ENCODE measurements around the gene ESCO1.

Gene ESCO1

GRCh38 chr18:21525916-21526315, 74.6 kb downstream of the ESCO1 start:
- H3K9me2 ChIP-seq (ENCODE audit: low read depth, low read length), result no peaks in the 10 kb centered on the region
- TF ChIP-seq CTCF (IDR thresholded peaks at IDR 0.05; ENCODE audit: low read length) (no peak), EZH2 (IDR thresholded peaks at IDR 0.05; ENCODE audit: borderline replicate concordance, low read length) (no peak)

GRCh38 chr18:21522530-21522929, 78.0 kb downstream of the ESCO1 start:
- no peaks in the 10 kb centered on the region for H3K9me3 ChIP-seq (ENCODE audit: low read length)
- no peak for TF ChIP-seq CTCF (IDR thresholded peaks at IDR 0.05; ENCODE audit: low read length)
- TF ChIP-seq EZH2 (IDR thresholded peaks at IDR 0.05; ENCODE audit: borderline replicate concordance, low read length), result no peak
- no peak overlapping the region for H2AFZ ChIP-seq (ENCODE audit: low read length)
- H3K9me2 ChIP-seq (ENCODE audit: low read depth, low read length), result no peaks in the 10 kb centered on the region
- H3K9ac ChIP-seq (ENCODE audit: low read length), result no peak overlapping the region
- H3K4me1 ChIP-seq (ENCODE audit: insufficient read depth, low read length, severe bottlenecking), result no peaks in the 10 kb centered on the region
- no peaks in the 10 kb centered on the region for H3K27me3 ChIP-seq (ENCODE audit: insufficient read depth, low read length)
- H3K79me2 ChIP-seq (ENCODE audit: insufficient read depth, low read length), result no peaks in the 10 kb centered on the region
- H3K27ac ChIP-seq (ENCODE audit: low read depth, low read length, poor library complexity, severe bottlenecking), result no peak overlapping the region
- H3K36me3 ChIP-seq (ENCODE audit: insufficient read depth, low read length), result peaks cover 43% of the 10 kb centered on the region; the same call in 1 of the 2 replicates
- no peaks in the 10 kb centered on the region for H4K20me1 ChIP-seq (ENCODE audit: insufficient read depth, low read length)
- no peak overlapping the region for H3K4me2 ChIP-seq (ENCODE audit: low read length)
- 0 out of 2 replicates have a peak, but pooled peaks cover 4% of the 10 kb centered on the region for H3F3A ChIP-seq (ENCODE audit: insufficient read depth, low read length)
- no peak overlapping the region for H3K4me3 ChIP-seq (ENCODE audit: low read depth, low read length, poor library complexity, severe bottlenecking)

More at GRCh38 chr18:21525916-21526315, 74.6 kb downstream of the ESCO1 start:
- Histone ChIP-seq H3K4me2 (ENCODE audit: low read length) (no peak overlapping the region), H3K27me3 (ENCODE audit: insufficient read depth, low read length) (no peaks in the 10 kb centered on the region), H3K79me2 (ENCODE audit: insufficient read depth, low read length) (no peaks in the 10 kb centered on the region), H3F3A (ENCODE audit: insufficient read depth, low read length) (0 out of 2 replicates have a peak, but pooled peaks cover 4% of the 10 kb centered on the region), H3K4me1 (ENCODE audit: insufficient read depth, low read length, severe bottlenecking) (no peaks in the 10 kb centered on the region), H3K27ac (ENCODE audit: low read depth, low read length, poor library complexity, severe bottlenecking) (no peak overlapping the region), H4K20me1 (ENCODE audit: insufficient read depth, low read length) (no peaks in the 10 kb centered on the region), H3K36me3 (ENCODE audit: insufficient read depth, low read length) (peaks cover 65% of the 10 kb centered on the region), H3K9me3 (ENCODE audit: low read length) (no peaks in the 10 kb centered on the region), H3K9ac (ENCODE audit: low read length) (no peak overlapping the region), H3K4me3 (ENCODE audit: low read depth, low read length, poor library complexity, severe bottlenecking) (no peak overlapping the region), H2AFZ (ENCODE audit: low read length) (no peak overlapping the region)

- Histone ChIP-seq H4K20me1 (ENCODE audit: insufficient read depth, low read length) (no peaks in the 10 kb centered on the region), H3K4me1 (ENCODE audit: insufficient read depth, low read length, severe bottlenecking) (no peaks in the 10 kb centered on the region), H3K9me2 (ENCODE audit: low read depth, low read length) (no peaks in the 10 kb centered on the region), H3K4me2 (ENCODE audit: low read length) (no peak overlapping the region), H3K4me3 (ENCODE audit: low read depth, low read length, poor library complexity, severe bottlenecking) (no peak overlapping the region), H3K9ac (ENCODE audit: low read length) (no peak overlapping the region), H3K36me3 (ENCODE audit: insufficient read depth, low read length) (peaks cover 4% of the 10 kb centered on the region; the same call in 1 of the 2 replicates), H3F3A (ENCODE audit: insufficient read depth, low read length) (no peaks in the 10 kb centered on the region), H3K9me3 (ENCODE audit: low read length) (no peaks in the 10 kb centered on the region), H3K27me3 (ENCODE audit: insufficient read depth, low read length) (no peaks in the 10 kb centered on the region), H3K79me2 (ENCODE audit: insufficient read depth, low read length) (no peaks in the 10 kb centered on the region), H2AFZ (ENCODE audit: low read length) (no peak overlapping the region), H3K27ac (ENCODE audit: low read depth, low read length, poor library complexity, severe bottlenecking) (no peak overlapping the region)
- TF ChIP-seq CTCF (IDR thresholded peaks at IDR 0.05; ENCODE audit: low read length), result no peak
- no peak for TF ChIP-seq EZH2 (IDR thresholded peaks at IDR 0.05; ENCODE audit: borderline replicate concordance, low read length)
Measured at GRCh38 chr18:21513741-21514140, 86.8 kb downstream of the ESCO1 start.
